OCI-LY1 (cell line): ENCODE measurements around the gene SDK2.

Experiments
- H2AFZ ChIP-seq: fragments of 200-600 bp; sonication (generic), shearing (Covaris generic); 2 replicates; pipeline ENCODE4 v1.6.0; 2014; ENCODE audit warnings: antibody characterized with exemption, mild to moderate bottlenecking, low read length
- H3F3A ChIP-seq: fragments of 200-600 bp; sonication (generic), shearing (Covaris generic); 2 replicates; pipeline ENCODE4 v1.6.0; 2014; ENCODE audit warnings: mild to moderate bottlenecking, antibody characterized with exemption, low read length, moderate library complexity; ENCODE audit not compliant: insufficient read depth
- H3K27ac ChIP-seq: fragments of 200-600 bp; sonication (generic); 2 replicates; pipeline ENCODE4 v1.5.1; 2014; ENCODE audit warnings: low read length, mixed run types, mild to moderate bottlenecking, low read depth; ENCODE audit not compliant: poor library complexity, severe bottlenecking
- H3K27me3 ChIP-seq: fragments of 200-600 bp; sonication (generic); 2 replicates; pipeline ENCODE4 v1.6.0; 2014; ENCODE audit warnings: antibody characterized with exemption, mild to moderate bottlenecking, low read length, moderate library complexity; ENCODE audit not compliant: insufficient read depth
- H3K36me3 ChIP-seq: fragments of 200-600 bp; sonication (generic); 2 replicates; pipeline ENCODE4 v1.6.1; 2014; ENCODE audit warnings: mild to moderate bottlenecking, antibody characterized with exemption, low read length, moderate library complexity, mixed read lengths; ENCODE audit not compliant: insufficient read depth
- H3K4me1 ChIP-seq: fragments of 200-600 bp; sonication (generic); 2 replicates; pipeline ENCODE4 v1.5.1; 2014; ENCODE audit warnings: mild to moderate bottlenecking, low read length, moderate library complexity; ENCODE audit not compliant: insufficient read depth, severe bottlenecking
- H3K4me2 ChIP-seq: fragments of 200-600 bp; sonication (generic), shearing (Covaris generic); 2 replicates; pipeline ENCODE4 v1.6.1; 2014; ENCODE audit warnings: low read length
- H3K4me3 ChIP-seq: fragments of 200-600 bp; sonication (generic); 2 replicates; pipeline ENCODE4 v1.5.1; 2014; ENCODE audit warnings: low read length, low read depth, mild to moderate bottlenecking, mixed read lengths; ENCODE audit not compliant: poor library complexity, severe bottlenecking
- H3K79me2 ChIP-seq: fragments of 200-600 bp; shearing (Covaris generic); 2 replicates; pipeline ENCODE4 v1.6.1; 2016; ENCODE audit warnings: mixed run types, low read length, mixed read lengths; ENCODE audit not compliant: insufficient read depth
- H3K9ac ChIP-seq: fragments of 200-600 bp; sonication (generic), shearing (Covaris generic); 2 replicates; pipeline ENCODE4 v1.6.1; 2014; ENCODE audit warnings: mild to moderate bottlenecking, low read length, mixed read lengths
- H3K9me2 ChIP-seq: fragments of 200-600 bp; sonication (generic), shearing (Covaris generic); 2 replicates; pipeline ENCODE4 v1.6.1; 2014; ENCODE audit warnings: low read depth, mild to moderate bottlenecking, low read length, mixed read lengths
- H3K9me3 ChIP-seq: fragments of 200-600 bp; shearing (Covaris generic); 2 replicates; pipeline ENCODE4 v1.6.1; 2014; ENCODE audit warnings: low read length, mixed read lengths
- H4K20me1 ChIP-seq: fragments of 200-600 bp; sonication (generic), shearing (Covaris generic); 2 replicates; pipeline ENCODE4 v1.6.0; 2016; ENCODE audit warnings: mild to moderate bottlenecking, low read length; ENCODE audit not compliant: insufficient read depth
- CTCF ChIP-seq: fragments of 200-600 bp; sonication (generic), shearing (Covaris generic); IDR thresholded peaks from 2 replicates; pipeline ENCODE4 v1.5.1; 2017; ENCODE audit warnings: mild to moderate bottlenecking, antibody characterized with exemption, low read length, moderate library complexity, mixed read lengths
- EZH2 ChIP-seq: fragments of 200-600 bp; sonication (generic), shearing (Covaris generic); IDR thresholded peaks from 2 replicates; pipeline ENCODE4 v1.8.0; 2017; ENCODE audit warnings: borderline replicate concordance, mixed run types, mild to moderate bottlenecking, antibody characterized with exemption, low read length, moderate library complexity, mixed read lengths

The SDK2 gene

GRCh38 chr17:73348018-73348828 is 296.0 kb downstream of the SDK2 start:
- Histone ChIP-seq H3K4me2 (no peak overlapping the region), H3K4me3 (no peak overlapping the region), H3K9ac (no peak overlapping the region), H3K4me1 (no peaks in the 10 kb centered on the region), H2AFZ (no peak overlapping the region), H3K9me3 (no peaks in the 10 kb centered on the region), H3K36me3 (no peaks in the 10 kb centered on the region), H3K79me2 (no peaks in the 10 kb centered on the region), H3F3A (no peaks in the 10 kb centered on the region), H3K27me3 (0 out of 2 replicates have a peak, but pooled peaks cover 7% of the 10 kb centered on the region), H3K9me2 (no peaks in the 10 kb centered on the region), H3K27ac (no peak overlapping the region), H4K20me1 (no peaks in the 10 kb centered on the region)
- no peak for TF ChIP-seq CTCF
- TF ChIP-seq EZH2: no peak

- Histone ChIP-seq H3K4me1 (no peaks in the 10 kb centered on the region), H3K27me3 (0 out of 2 replicates have a peak, but pooled peaks cover 11% of the 10 kb centered on the region), H3K4me3 (no peak overlapping the region), H3K79me2 (no peaks in the 10 kb centered on the region), H3F3A (no peaks in the 10 kb centered on the region), H2AFZ (no peak overlapping the region), H3K4me2 (no peak overlapping the region), H3K27ac (no peak overlapping the region), H4K20me1 (no peaks in the 10 kb centered on the region), H3K36me3 (no peaks in the 10 kb centered on the region), H3K9ac (no peak overlapping the region), H3K9me3 (no peaks in the 10 kb centered on the region), H3K9me2 (no peaks in the 10 kb centered on the region)
- no peak for TF ChIP-seq EZH2
- no peak for TF ChIP-seq CTCF
These were observed 296.9 kb downstream of the SDK2 start for GRCh38 chr17:73347351-73347750.

- H3K4me3 ChIP-seq: no peak overlapping the region
These were observed 297.6 kb downstream of the SDK2 start for GRCh38 chr17:73346501-73347162.

More at GRCh38 chr17:73346501-73347162, 297.6 kb downstream of the SDK2 start:
- no peaks in the 10 kb centered on the region for H3F3A ChIP-seq
- H3K4me2 ChIP-seq: no peak overlapping the region
- no peaks in the 10 kb centered on the region for H3K9me3 ChIP-seq
- 0 out of 2 replicates have a peak, but pooled peaks cover 11% of the 10 kb centered on the region for H3K27me3 ChIP-seq
- no peaks in the 10 kb centered on the region for H3K9me2 ChIP-seq
- H4K20me1 ChIP-seq: no peaks in the 10 kb centered on the region
- no peak overlapping the region for H3K27ac ChIP-seq
- H3K79me2 ChIP-seq: no peaks in the 10 kb centered on the region
- H3K9ac ChIP-seq: no peak overlapping the region
- no peak for TF ChIP-seq EZH2
- TF ChIP-seq CTCF: no peak
- no peaks in the 10 kb centered on the region for H3K4me1 ChIP-seq
- no peak overlapping the region for H2AFZ ChIP-seq
- H3K36me3 ChIP-seq: no peaks in the 10 kb centered on the region
